Naive B cell (primary cell): ENCODE results near the gene TSHZ1. TPM values are rescaled to one million over a fixed set of nuclear protein-coding genes. Genes with fewer than 3 reads are reported as not detected.
A peak's percentile ranks its signal among the peaks of the same experiment; 100 is the strongest.
"Not testable (repeated sequence)": the region's sequence is repeated elsewhere in the genome, so short reads cannot be mapped to it uniquely, and the experiment has no call there.

Experiments
- ATAC-seq, 2 donors: fragments of 150-1000 bp; cut with Tn5 transposase; 2 replicates each; pipeline ENCODE4 v1.10.0; 2021; ENCODE audit warnings: low read depth in 2 of 2, mild to moderate bottlenecking in 2 of 2, moderate library complexity in 2 of 2
- DNase-seq: peaks from one replicate; pipeline ENCODE4 v3.0.0; 2022
- H3K27ac Mint-ChIP-seq, 6 donors: one replicate each; pipeline ENCODE4 v1.8.0; 2020 to 2022; ENCODE audit warnings: mild to moderate bottlenecking in 6 of 6, mixed read lengths in 6 of 6, moderate library complexity in 5 of 6, inconsistent platforms in 2 of 6
- H3K27me3 Mint-ChIP-seq, 3 donors: one replicate each; pipeline ENCODE4 v1.8.0; 2021 to 2022; ENCODE audit warnings: mixed read lengths in 3 of 3, mild to moderate bottlenecking in 1 of 3
- H3K36me3 Mint-ChIP-seq, 2 donors: one replicate each; pipeline ENCODE4 v1.8.0; 2020 to 2022; ENCODE audit warnings: mixed read lengths in 2 of 2, inconsistent platforms in 1 of 2, mild to moderate bottlenecking in 1 of 2
- H3K4me1 Mint-ChIP-seq, 3 donors: one replicate each; pipeline ENCODE4 v1.8.0; 2020 to 2022; ENCODE audit warnings: mixed read lengths in 3 of 3, inconsistent platforms in 1 of 3, mild to moderate bottlenecking in 1 of 3, moderate library complexity in 1 of 3
- H3K4me3 Mint-ChIP-seq, 8 donors: one replicate each; pipeline ENCODE4 v1.8.0; 2020 to 2022; ENCODE audit warnings: mild to moderate bottlenecking in 8 of 8, mixed read lengths in 8 of 8, moderate library complexity in 8 of 8, inconsistent platforms in 2 of 8
- H3K9me3 Mint-ChIP-seq, 7 donors: one replicate each; pipeline ENCODE4 v1.8.0; 2020 to 2022; ENCODE audit warnings: mixed read lengths in 7 of 7, mild to moderate bottlenecking in 5 of 7, inconsistent platforms in 2 of 7, moderate library complexity in 1 of 7
- polyA plus RNA-seq, 6 donors: library from polyadenylated mRNA; unstranded; fragments of 300-500 nt; fragmentation: Illumina TruSeq; gene quantifications; one replicate each; pipeline ENCODE4 v1.2.3, GENCODE V29; 2021; ENCODE audit warnings: low read depth in 6 of 6

The TSHZ1 gene
- polyA plus RNA-seq, 6 donors from 2014 or later, result 0.41 to 2.2 (median 1.7) TPM

DNA sequence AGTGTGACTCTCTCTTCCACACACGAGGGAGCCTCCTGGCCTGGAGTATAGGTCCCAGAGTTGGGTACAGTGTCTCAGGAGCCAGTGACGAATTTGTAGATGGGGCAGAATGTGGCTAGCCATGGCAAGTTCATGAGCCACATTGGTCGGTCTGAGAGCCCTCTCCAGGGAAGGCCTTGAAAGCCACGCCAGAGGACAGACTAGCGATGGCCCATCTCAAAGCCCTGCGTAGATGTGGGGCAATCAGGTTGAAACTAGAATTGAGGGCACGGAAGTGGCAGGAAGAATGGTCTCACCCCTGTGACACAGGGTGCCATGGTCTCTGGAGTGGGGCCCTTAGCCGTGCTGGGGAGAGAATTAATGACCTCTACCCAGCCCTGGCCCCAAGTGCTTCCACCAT lies 106.2 kb downstream of the TSHZ1 start:
- Mint-ChIP-seq H3K4me3 (no peak overlapping the region), H3K27me3 (peaks cover 12 to 24% (median 13%) of the 10 kb centered on the region in 3 donors), H3K36me3 (no peaks in the 10 kb centered on the region), H3K27ac (no peak overlapping the region), H3K4me1 (no peaks in the 10 kb centered on the region), H3K9me3 (no peaks in the 10 kb centered on the region)
- ATAC-seq (no peak), DNase-seq (no peak)

DNA sequence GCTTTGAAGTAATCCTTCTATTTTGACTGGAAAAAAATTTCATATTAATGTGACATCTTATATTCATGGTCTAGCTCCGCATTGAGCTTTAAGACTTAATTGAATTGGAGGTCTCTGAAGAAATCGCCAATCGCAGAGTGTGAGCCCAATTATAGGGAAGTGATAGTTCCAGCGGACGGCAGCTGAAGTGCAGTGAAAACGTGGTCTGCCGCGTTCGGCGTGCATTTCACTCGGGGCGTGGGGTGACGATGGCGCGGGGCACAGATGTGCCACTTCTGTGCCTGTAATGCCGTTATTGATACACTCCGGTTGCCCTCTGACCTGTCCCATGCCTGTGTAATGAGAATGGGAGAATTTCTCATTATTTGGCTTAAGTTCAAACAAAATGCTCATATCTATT lies 106.7 kb downstream of the TSHZ1 start:
- Mint-ChIP-seq H3K9me3 (no peaks in the 10 kb centered on the region), H3K4me3 (no peak overlapping the region), H3K27ac (peak overlapping the region in 1 of 6 donors; percentile 38), H3K27me3 (peaks cover 12 to 23% (median 13%) of the 10 kb centered on the region in 3 donors), H3K36me3 (no peaks in the 10 kb centered on the region), H3K4me1 (no peaks in the 10 kb centered on the region)
- peak in 1 of 2 donors; percentile 30 for ATAC-seq
- no peak for DNase-seq

DNA sequence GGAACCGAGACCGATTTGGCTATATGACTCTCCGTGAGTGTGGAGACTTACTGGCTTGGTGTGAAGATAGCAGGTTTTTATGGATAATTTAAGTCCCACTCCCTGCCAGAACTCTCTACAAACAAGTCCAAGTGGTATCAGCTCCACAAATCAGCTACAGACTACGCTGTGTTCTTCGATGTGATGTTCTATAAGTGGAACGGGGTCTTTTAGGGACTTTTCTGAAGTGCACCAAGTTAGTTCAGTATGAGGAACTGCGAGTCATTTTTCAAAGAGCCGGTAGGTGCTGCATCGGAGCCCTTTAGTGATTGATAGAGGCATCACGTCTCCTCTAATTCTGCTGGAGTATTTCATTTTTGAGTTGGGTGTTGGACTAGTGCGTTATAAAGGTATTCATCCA lies 107.1 kb downstream of the TSHZ1 start:
- H3K4me1 Mint-ChIP-seq, result no peaks in the 10 kb centered on the region
- H3K27me3 Mint-ChIP-seq, result peaks cover 12 to 24% (median 13%) of the 10 kb centered on the region in 3 donors
- no peaks in the 10 kb centered on the region for H3K9me3 Mint-ChIP-seq
- no peak overlapping the region for H3K4me3 Mint-ChIP-seq
- H3K36me3 Mint-ChIP-seq, result no peaks in the 10 kb centered on the region
- ATAC-seq (no peak), DNase-seq (no peak)
- H3K27ac Mint-ChIP-seq, result peak overlapping the region in 1 of 6 donors; percentile 38

DNA sequence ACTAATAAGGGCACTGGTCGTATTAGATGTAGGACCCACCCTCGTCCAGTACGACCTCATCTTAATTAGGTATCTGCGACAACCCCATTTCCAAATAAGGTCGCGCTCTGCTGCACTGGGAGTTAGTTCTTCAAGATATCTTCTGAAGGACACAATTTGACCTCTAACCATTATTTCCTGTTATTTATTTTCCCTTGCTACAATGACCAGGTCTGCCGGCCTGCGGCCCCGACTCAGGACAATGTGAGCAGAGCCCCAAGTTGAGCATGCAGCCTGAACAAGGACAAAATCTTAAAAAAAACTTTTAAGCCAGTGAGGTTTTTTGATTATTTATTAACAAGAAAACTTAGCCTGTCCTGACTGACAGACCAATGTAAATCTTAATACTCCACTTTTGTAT lies 109.3 kb downstream of the TSHZ1 start:
- Mint-ChIP-seq H3K27me3 (peaks cover 16 to 22% (median 18%) of the 10 kb centered on the region in 3 donors), H3K4me1 (no peaks in the 10 kb centered on the region), H3K27ac (no peak overlapping the region), H3K4me3 (no peak overlapping the region), H3K36me3 (no peaks in the 10 kb centered on the region), H3K9me3 (peaks cover 0 to 1% (median 0%) of the 10 kb centered on the region in 7 donors)
- ATAC-seq, result no peak
- DNase-seq, result no peak

DNA sequence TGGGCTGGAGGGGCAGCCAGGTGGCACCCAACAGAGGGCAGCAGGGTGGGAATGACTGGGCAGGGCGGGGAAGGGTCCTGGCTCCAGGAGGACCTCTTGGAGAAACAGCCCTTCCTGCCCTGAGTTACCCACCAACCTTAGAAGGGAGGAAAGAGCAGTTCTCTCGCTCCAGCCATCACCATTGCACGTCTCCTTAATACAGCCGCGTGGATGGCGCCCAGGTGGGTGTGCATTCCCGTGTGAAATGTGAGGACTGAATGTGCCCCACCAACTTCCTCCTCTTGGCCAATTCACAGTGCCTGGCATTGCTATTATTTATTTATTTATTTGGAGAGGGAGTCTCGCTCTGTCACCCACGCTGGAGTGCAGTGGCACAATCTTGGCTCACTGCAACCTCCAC lies 109.9 kb downstream of the TSHZ1 start:
- peaks cover 0 to 4% of the 10 kb centered on the region in 2 donors for H3K36me3 Mint-ChIP-seq
- H3K27ac Mint-ChIP-seq, result no peak overlapping the region
- no peak for ATAC-seq
- peaks cover 16 to 22% (median 19%) of the 10 kb centered on the region in 3 donors for H3K27me3 Mint-ChIP-seq
- peaks cover 3 to 7% (median 5%) of the 10 kb centered on the region in 7 donors for H3K9me3 Mint-ChIP-seq
- H3K4me1 Mint-ChIP-seq, result no peaks in the 10 kb centered on the region
- no peak for DNase-seq
- no peak overlapping the region for H3K4me3 Mint-ChIP-seq

DNA sequence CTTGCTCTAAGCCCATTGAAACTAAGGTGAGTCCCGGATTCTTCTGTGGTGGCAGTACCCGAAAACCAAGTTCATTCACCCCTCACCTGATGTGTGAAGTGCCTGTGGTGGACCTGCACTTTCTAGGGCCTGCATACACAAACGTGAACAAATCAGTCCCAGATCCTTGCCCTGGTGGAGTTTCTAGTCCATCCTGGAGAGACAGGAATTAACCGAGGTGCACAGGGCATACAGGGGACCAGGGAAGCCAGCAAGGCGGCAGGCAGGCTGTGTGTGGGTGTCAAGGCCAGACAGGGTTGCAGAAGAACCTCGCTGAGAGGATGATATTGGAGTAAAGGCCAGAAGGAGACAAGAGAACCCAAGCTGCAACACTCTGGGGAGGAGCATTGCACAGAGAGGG lies 110.8 kb downstream of the TSHZ1 start:
- H3K36me3 Mint-ChIP-seq, result peaks cover 4 to 6% of the 10 kb centered on the region in 2 donors
- DNase-seq (no peak), ATAC-seq (no peak)
- no peak overlapping the region for H3K4me3 Mint-ChIP-seq
- peaks cover 16 to 22% (median 19%) of the 10 kb centered on the region in 3 donors for H3K27me3 Mint-ChIP-seq
- no peaks in the 10 kb centered on the region for H3K4me1 Mint-ChIP-seq
- no peak overlapping the region for H3K27ac Mint-ChIP-seq
- peaks cover 7 to 17% (median 13%) of the 10 kb centered on the region in 7 donors for H3K9me3 Mint-ChIP-seq

DNA sequence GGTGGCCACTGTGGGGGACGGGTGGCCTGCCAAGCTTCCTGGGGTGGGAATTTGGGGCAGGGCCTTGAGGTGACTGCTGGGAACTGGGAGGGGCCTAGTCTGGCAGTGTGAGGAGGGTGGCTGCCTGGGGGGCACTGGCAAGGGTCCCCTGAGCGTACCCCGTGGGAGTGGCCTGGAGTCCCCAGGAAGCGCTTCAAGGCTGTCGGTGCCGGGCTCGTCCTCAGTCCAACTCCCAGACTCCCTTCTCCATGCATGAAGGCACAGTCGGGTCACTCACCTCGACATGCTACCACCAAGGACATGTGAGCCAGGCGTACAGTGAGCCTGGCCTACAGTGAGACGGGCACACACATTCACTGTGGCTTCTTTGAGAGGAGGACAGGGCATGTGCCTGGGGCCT lies 111.6 kb downstream of the TSHZ1 start:
- Mint-ChIP-seq H3K4me3 (no peak overlapping the region), H3K4me1 (no peaks in the 10 kb centered on the region), H3K36me3 (peaks cover 4 to 8% of the 10 kb centered on the region in 2 donors), H3K27me3 (peaks cover 16 to 22% (median 19%) of the 10 kb centered on the region in 3 donors), H3K27ac (no peak overlapping the region), H3K9me3 (peaks cover 9 to 24% (median 19%) of the 10 kb centered on the region in 7 donors)
- ATAC-seq, result no peak
- DNase-seq, result no peak

DNA sequence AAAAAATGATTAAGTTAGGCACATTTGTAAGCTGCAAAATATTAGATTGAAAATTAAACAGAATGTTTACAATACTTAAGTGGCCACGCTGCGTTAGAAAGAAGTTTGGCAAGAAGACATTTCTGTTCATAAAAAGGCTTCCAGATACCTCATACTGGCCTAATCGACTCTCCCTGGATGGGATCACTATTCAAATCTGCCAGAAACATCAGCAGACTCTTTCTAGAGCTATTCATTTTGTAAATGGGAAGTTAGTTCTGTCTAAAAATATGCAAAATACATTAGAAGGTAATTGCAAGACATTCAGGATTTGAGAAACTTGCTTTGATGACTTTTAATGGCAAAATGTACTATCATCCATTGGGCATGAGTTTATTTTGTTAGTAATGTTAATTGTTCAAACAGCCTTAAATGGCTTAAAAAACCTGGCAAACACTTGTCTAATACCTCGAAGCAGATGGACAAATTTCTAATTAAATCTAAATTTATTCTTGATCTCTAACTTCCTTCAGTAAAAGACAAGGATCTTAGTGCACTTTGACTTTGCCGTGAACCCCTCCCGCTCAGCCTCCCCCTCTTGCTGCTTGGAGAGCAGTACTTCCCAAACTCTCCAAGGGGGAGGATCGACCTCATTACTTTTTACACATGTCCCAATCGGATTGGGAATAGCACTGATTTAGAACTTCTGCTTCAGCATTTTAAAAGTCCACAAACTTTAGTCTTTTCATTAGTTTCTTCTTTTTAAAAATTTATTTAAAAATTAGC lies 113.4 kb downstream of the TSHZ1 start:
- H3K4me1 Mint-ChIP-seq, result no peaks in the 10 kb centered on the region
- DNase-seq, result no peak
- peaks cover 9 to 36% (median 25%) of the 10 kb centered on the region in 7 donors for H3K9me3 Mint-ChIP-seq
- no peak overlapping the region for H3K4me3 Mint-ChIP-seq
- H3K27ac Mint-ChIP-seq, result no peak overlapping the region
- no peak for ATAC-seq
- H3K27me3 Mint-ChIP-seq, result peaks cover 9 to 15% (median 13%) of the 10 kb centered on the region in 3 donors
- peaks cover 4 to 8% of the 10 kb centered on the region in 2 donors for H3K36me3 Mint-ChIP-seq

DNA sequence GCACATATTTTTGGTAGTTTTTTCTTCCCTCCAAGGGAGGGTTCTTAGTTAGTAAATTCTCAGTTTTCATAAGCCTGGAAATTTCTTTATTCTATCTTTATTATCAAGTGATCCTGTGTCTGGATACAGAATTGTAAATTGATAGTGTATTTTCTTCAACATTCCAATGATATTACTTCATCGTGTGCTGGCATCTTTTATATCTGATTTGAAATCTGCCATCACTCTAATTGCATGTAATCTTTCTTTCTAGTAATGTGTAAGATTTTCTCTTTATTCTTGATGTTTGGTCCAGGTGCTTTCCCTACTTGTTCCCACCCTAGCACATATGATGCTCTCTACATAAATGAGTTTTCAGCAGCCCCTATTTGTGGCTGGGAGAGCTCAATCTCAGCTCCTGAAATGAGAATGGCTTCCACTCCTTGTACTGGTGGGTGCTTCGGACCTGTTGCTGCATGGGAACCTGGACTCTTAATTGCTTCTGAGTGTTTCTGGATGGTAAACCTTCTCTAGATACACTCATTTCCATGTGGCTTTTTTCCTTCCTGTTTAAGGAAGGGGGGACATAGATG lies 114.2 kb downstream of the TSHZ1 start:
- H3K27ac Mint-ChIP-seq, result no peak overlapping the region
- peaks cover 9 to 36% (median 27%) of the 10 kb centered on the region in 7 donors for H3K9me3 Mint-ChIP-seq
- H3K27me3 Mint-ChIP-seq, result peaks cover 9 to 15% (median 13%) of the 10 kb centered on the region in 3 donors
- H3K4me3 Mint-ChIP-seq, result no peak overlapping the region
- no peak for ATAC-seq
- no peak for DNase-seq
- H3K4me1 Mint-ChIP-seq, result no peaks in the 10 kb centered on the region
- peaks cover 4 to 8% of the 10 kb centered on the region in 2 donors for H3K36me3 Mint-ChIP-seq

DNA sequence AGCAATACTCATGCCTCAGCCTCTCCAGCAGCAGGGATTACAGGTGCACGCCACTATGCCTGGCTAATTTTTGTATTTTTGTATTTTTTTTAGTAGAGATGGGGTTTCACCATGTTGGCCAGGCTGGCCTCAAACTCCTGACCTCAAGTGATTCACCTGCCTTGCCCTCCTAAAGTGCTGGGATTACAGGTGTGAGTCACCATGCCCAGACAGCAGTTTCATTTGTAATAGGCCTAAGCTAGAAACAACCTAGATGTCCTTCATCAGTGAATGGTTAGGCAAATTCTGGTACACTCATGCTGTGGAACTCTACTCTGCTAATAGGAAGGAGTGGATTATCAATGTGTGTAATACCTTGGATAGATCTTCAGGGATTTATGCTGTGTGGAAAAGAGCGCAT lies 119.2 kb downstream of the TSHZ1 start:
- H3K36me3 Mint-ChIP-seq, H3K27me3 Mint-ChIP-seq, DNase-seq, ATAC-seq, H3K4me1 Mint-ChIP-seq, H3K4me3 Mint-ChIP-seq: not testable (repeated sequence)
- H3K9me3 Mint-ChIP-seq, result peaks cover 9 to 36% (median 27%) of the 10 kb centered on the region in 7 donors
- peak overlapping the region in 1 of 6 donors; percentile 21 for H3K27ac Mint-ChIP-seq

DNA sequence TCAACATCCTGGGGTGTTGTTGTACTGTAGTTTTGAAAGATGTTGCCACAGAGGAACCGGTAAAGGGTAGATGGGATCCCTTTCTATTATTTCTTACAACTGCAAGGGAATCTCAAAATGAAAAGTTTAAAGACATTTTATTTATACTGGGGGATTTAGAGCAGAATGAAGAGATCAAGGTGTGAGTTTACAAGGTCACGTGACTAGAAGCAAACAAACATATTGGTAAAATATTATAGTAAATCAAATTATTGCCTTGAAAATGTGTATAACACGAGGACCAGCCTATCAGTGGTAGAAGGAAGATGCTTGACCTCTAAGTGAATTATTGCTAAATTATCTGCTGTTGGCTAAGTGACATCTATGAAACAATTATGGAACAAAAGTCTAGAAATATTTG lies 119.7 kb downstream of the TSHZ1 start:
- Mint-ChIP-seq H3K27me3 (no peaks in the 10 kb centered on the region), H3K36me3 (peaks cover 6 to 8% of the 10 kb centered on the region in 2 donors), H3K4me3 (no peak overlapping the region), H3K27ac (no peak overlapping the region), H3K4me1 (no peaks in the 10 kb centered on the region), H3K9me3 (peaks cover 5 to 32% (median 24%) of the 10 kb centered on the region in 7 donors)
- ATAC-seq (no peak), DNase-seq (no peak)

DNA sequence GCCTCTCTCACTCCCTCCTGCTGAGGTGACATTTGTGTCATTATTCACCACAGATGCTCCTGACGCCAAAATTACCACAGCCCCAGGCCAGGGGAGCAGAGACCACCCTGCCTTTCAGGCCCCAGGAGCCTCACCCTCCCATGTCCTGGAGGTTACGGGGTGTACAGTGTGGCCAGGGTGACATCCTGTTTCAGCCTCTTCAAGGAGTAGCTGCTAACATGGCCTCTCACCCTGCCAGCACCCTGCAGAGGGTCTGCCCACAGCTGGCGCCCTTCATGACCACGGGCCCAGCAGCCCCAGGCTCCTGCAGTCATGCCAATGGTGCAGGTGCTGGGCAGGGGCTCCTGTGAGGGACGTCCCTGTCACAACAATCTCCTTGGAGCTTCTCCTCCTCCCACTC lies 124.3 kb downstream of the TSHZ1 start:
- DNase-seq (no peak), ATAC-seq (no peak)
- H3K9me3 Mint-ChIP-seq, result no peaks in the 10 kb centered on the region
- H3K4me3 Mint-ChIP-seq, result no peak overlapping the region
- peaks cover 0 to 4% of the 10 kb centered on the region in 2 donors for H3K36me3 Mint-ChIP-seq
- H3K27me3 Mint-ChIP-seq, result no peaks in the 10 kb centered on the region
- no peak overlapping the region for H3K27ac Mint-ChIP-seq
- H3K4me1 Mint-ChIP-seq, result no peaks in the 10 kb centered on the region

DNA sequence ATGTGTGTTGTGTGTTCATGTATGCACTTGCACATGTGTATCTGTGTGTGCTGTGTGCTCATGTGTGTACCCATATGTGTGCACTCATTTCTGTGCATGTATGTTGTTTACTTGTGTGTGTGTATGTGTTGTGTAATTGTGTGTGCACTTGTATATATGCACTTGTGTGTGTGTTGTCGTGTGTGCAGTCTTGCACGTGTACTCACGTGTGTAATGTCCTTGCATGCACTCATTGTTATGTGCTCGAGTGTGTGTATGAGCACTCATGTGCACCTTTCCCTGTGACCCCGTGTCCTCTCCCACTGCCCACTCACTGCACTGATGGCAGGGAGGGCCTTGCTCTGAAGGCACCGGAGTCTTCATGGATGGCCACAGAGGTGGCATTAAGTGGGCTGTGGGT lies 124.9 kb downstream of the TSHZ1 start:
- peak overlapping the region in 1 of 8 donors; percentile 31 for H3K4me3 Mint-ChIP-seq
- no peaks in the 10 kb centered on the region for H3K9me3 Mint-ChIP-seq
- no peaks in the 10 kb centered on the region for H3K27me3 Mint-ChIP-seq
- ATAC-seq (no peak), DNase-seq (no peak)
- H3K4me1 Mint-ChIP-seq, result no peaks in the 10 kb centered on the region
- peaks cover 0 to 4% of the 10 kb centered on the region in 2 donors for H3K36me3 Mint-ChIP-seq
- no peak overlapping the region for H3K27ac Mint-ChIP-seq

DNA sequence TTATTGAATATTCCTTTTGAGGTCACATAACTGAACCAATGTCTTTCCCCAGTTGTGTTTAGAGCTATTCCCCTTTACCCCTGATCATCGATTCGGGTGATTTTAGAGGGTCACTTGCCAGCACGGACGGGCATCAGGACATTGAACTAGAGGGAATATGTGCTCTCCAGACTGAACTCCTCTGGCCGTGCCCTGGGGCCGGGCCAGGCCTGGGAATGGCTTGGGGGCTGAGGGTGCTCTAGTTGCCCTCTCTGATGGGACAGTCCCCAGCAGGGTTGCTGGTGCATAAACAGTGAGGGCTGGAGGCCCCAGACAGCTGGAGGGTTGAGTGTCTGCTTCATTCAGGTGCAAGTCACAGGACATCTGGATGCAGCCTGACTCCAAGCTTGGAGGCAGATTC lies 126.2 kb downstream of the TSHZ1 start:
- Mint-ChIP-seq H3K4me3 (no peak overlapping the region), H3K4me1 (no peaks in the 10 kb centered on the region), H3K36me3 (peaks cover 0 to 2% of the 10 kb centered on the region in 2 donors), H3K27me3 (peaks cover 0 to 2% (median 0%) of the 10 kb centered on the region in 3 donors), H3K9me3 (no peaks in the 10 kb centered on the region), H3K27ac (no peak overlapping the region)
- no peak for DNase-seq
- ATAC-seq, result no peak
